Endothelial cell of umbilical vein (primary cell): ENCODE measurements around the gene OTUD1. TPM values are rescaled to one million over a fixed set of nuclear protein-coding genes. Genes with fewer than 3 reads are reported as not detected.

Source experiments
- BruUV-seq: library from RNA; stranded (reverse); fragments of 400-500 nt; replicated peaks from 2 replicates; lab custom pipeline; 2021; lab: Mats Ljungman, UMichigan
- CTCF ChIA-PET: fragments of 300-600, 350-600 bp; sonication (Branson Sonifier 250); formaldehyde crosslinking; loops from one replicate; lab custom pipeline; 2021; ENCODE audit warnings: antibody characterized with exemption, inconsistent platforms; lab: Charles Lee
- POLR2A ChIA-PET: fragments of 300-600, 350-600 bp; sonication (Branson Sonifier 250); formaldehyde crosslinking; loops from one replicate; lab custom pipeline; 2021; ENCODE audit warnings: antibody characterized with exemption, inconsistent platforms; lab: Charles Lee
- DNase-seq: peaks from one replicate; pipeline ENCODE4 v3.0.0-alpha.2; 2011; ENCODE audit warnings: low read depth, low spot score
- FAIRE-seq: peaks from 2 replicates; lab custom pipeline; 2011; peaks lifted over from hg19 to GRCh38; lab: Jason Lieb, UNC
- H2AFZ ChIP-seq: 2 replicates; pipeline ENCODE4 v1.6.0; 2012; ENCODE audit warnings: low read depth, low read length, control low read depth, inconsistent platforms
- H3K27ac ChIP-seq: 2 replicates; pipeline ENCODE4 v1.5.1; 2011; ENCODE audit warnings: low read depth, mild to moderate bottlenecking, control low read depth, low read length, moderate library complexity; ENCODE audit not compliant: insufficient read depth
- H3K27me3 ChIP-seq, 2 experiments: 2 replicates each; pipeline versions ENCODE4 v1.6.0 to v1.6.1; 2011; ENCODE audit warnings: low read length in 2 of 2, mixed read lengths in 1 of 2; ENCODE audit not compliant: control insufficient read depth in 2 of 2, insufficient read depth in 2 of 2
- H3K36me3 ChIP-seq, 2 experiments: 2 replicates in 1 of 2; 3 replicates in 1 of 2; pipeline ENCODE4 v1.5.1; 2011; ENCODE audit warnings: low read length in 2 of 2, mild to moderate bottlenecking in 1 of 2, moderate library complexity in 1 of 2; ENCODE audit not compliant: control insufficient read depth in 2 of 2, insufficient read depth in 2 of 2; ENCODE audit errors: extremely low read depth in 1 of 2
- H3K4me1 ChIP-seq: 3 replicates; pipeline ENCODE4 v1.5.1; 2011; ENCODE audit warnings: mild to moderate bottlenecking, low read length; ENCODE audit not compliant: control insufficient read depth, insufficient read depth; ENCODE audit errors: extremely low read depth
- H3K4me2 ChIP-seq: 2 replicates; pipeline ENCODE4 v1.6.1; 2011; ENCODE audit warnings: low read length, control low read depth, mixed read lengths; ENCODE audit not compliant: insufficient read depth
- H3K4me3 ChIP-seq, 3 experiments: fragments of 200-600 bp in 1 of 3; sonication (generic), shearing (Covaris generic) in 1 of 3; replicated peaks in 1 of 3; 2 replicates each; pipeline ENCODE4 v1.5.1; 2011 to 2016; ENCODE audit warnings: control low read depth in 3 of 3, low read length in 3 of 3, mild to moderate bottlenecking in 2 of 3, inconsistent platforms in 1 of 3, low read depth in 1 of 3, moderate library complexity in 1 of 3; ENCODE audit not compliant: insufficient read depth in 1 of 3
- H3K79me2 ChIP-seq: 2 replicates; pipeline ENCODE4 v1.6.0; 2012; ENCODE audit warnings: low read length, inconsistent platforms; ENCODE audit not compliant: control insufficient read depth, insufficient read depth
- H3K9ac ChIP-seq: replicated peaks from 2 replicates; pipeline ENCODE3; 2011; ENCODE audit warnings: low read length, control low read depth; ENCODE audit not compliant: insufficient read depth; ENCODE audit errors: extremely low read depth
- H3K9me1 ChIP-seq: replicated peaks from 3 replicates; pipeline ENCODE4 v1.6.0; 2011; ENCODE audit warnings: mild to moderate bottlenecking, low read length; ENCODE audit not compliant: control insufficient read depth, insufficient read depth; ENCODE audit errors: extremely low read depth
- H3K9me3 ChIP-seq: replicated peaks from 2 replicates; pipeline ENCODE4 v1.5.1; 2012; ENCODE audit warnings: low read length, inconsistent platforms; ENCODE audit not compliant: control insufficient read depth, insufficient read depth
- H4K20me1 ChIP-seq: replicated peaks from 2 replicates; pipeline ENCODE3; 2011; ENCODE audit warnings: mild to moderate bottlenecking, low read length; ENCODE audit not compliant: control insufficient read depth, insufficient read depth; ENCODE audit errors: extremely low read depth
- EZH2 ChIP-seq: IDR thresholded peaks from 2 replicates; pipeline ENCODE4 v1.6.1; 2012; ENCODE audit warnings: borderline replicate concordance, low read depth, mild to moderate bottlenecking, moderate library complexity, low read length, inconsistent platforms; ENCODE audit not compliant: severe bottlenecking
- FOS ChIP-seq: IDR thresholded peaks from 2 replicates; pipeline ENCODE4 v1.6.1; 2011; ENCODE audit warnings: mild to moderate bottlenecking, low read length, moderate library complexity, borderline replicate concordance; ENCODE audit not compliant: insufficient read depth
- GATA2 ChIP-seq: IDR thresholded peaks from 2 replicates; pipeline ENCODE4 v1.7.0; 2011; ENCODE audit warnings: low read depth, mild to moderate bottlenecking, moderate library complexity, mixed read lengths, low read length; ENCODE audit not compliant: insufficient read length, insufficient read depth
- JUN ChIP-seq: IDR thresholded peaks from 2 replicates; pipeline ENCODE4 v1.6.1; 2011; ENCODE audit warnings: borderline replicate concordance, low read depth; ENCODE audit not compliant: insufficient read length, insufficient read depth
- MYC ChIP-seq: IDR thresholded peaks from one replicate; pipeline ENCODE4 v1.6.1; 2011; ENCODE audit warnings: mild to moderate bottlenecking, low read depth, low read length
- POLR2A ChIP-seq: IDR thresholded peaks from 2 replicates; pipeline ENCODE4 v1.6.1; 2012; ENCODE audit warnings: low read depth, mild to moderate bottlenecking, control low read depth, low read length
- POLR2AphosphoS5 ChIP-seq: IDR thresholded peaks from 2 replicates; pipeline ENCODE4 v1.6.1; 2012; ENCODE audit warnings: low read depth, mild to moderate bottlenecking, control low read depth, low read length, moderate library complexity; ENCODE audit not compliant: insufficient read depth
- dilution Hi-C: fragments of 300-500 bp; cut with MboI; formaldehyde crosslinking; loops from one replicate; pipeline ENCODE4 v1.15.0; 2019; ENCODE audit warnings: low sequenced_read_pairs; ENCODE audit not compliant: extremely low pct_ligation_motif_present
- intact Hi-C: fragments of 100-400 bp; cut with micrococcal nuclease; formaldehyde crosslinking; loops from one replicate; pipeline ENCODE4 v1.10.0; 2022
- polyA plus RNA-seq, 4 experiments: library from polyadenylated mRNA; depleted of rRNA in 3 of 4; stranded (reverse) in 3 of 4; unstranded in 1 of 4; fragments of >200 nt; gene quantifications; 2 replicates each; pipeline versions ENCODE4 v1.2.1 to v1.2.3, GENCODE V29; 2011 to 2012; ENCODE audit warnings: missing spikeins in 1 of 4
- total RNA-seq: library from RNA; stranded (reverse); gene quantifications from 2 replicates; pipeline ENCODE4 v1.2.3, GENCODE V29; 2021
- TF ChIP-seq, protein P1 (sequence below), 2 donors: IDR thresholded peaks; 1 replicate in 1 of 2; 2 replicates in 1 of 2; pipeline ENCODE4 v1.5.1; 2011; ENCODE audit warnings: low read length in 2 of 2, mild to moderate bottlenecking in 2 of 2, moderate library complexity in 2 of 2, control low read depth in 1 of 2, inconsistent platforms in 1 of 2, low read depth in 1 of 2; ENCODE audit not compliant: insufficient read depth in 1 of 2; ENCODE audit errors: extremely low read depth in 1 of 2
- TF ChIP-seq, protein P2 (sequence below): IDR thresholded peaks from 2 replicates; pipeline ENCODE4 v1.6.1; 2011; ENCODE audit not compliant: insufficient read depth, insufficient read length

The OTUD1 gene
- total and polyA plus RNA-seq, 2 donors (not counting 3 experiments of a cell fraction or from before 2014, with no cell fraction given) = 2.2 to 4.8 TPM

DNA sequence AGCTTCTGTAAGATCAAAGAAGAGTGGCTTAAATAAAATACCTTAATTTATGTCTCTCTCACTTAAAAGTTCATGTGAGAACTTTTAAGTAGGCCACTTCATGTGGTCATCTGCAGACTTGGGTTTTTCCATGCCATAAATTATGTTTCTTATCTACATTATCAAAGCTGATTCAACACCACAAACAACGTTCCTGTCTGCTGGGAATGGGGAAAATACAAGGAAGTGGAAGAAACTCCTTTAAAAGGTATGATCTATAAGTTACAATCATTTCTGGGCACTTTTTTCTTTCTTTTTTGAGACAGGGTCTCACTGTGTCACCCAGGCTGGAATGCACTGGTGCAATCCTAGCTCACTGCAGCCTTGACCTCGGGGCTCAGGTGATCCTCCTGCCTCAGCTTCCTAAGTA is 16.9 kb upstream of the OTUD1 start:
- no peaks in the 10 kb centered on the region for H3K79me2 ChIP-seq
- no peak overlapping the region for H3K4me3 ChIP-seq
- no peaks in the 10 kb centered on the region for H3K27me3 ChIP-seq
- dilution Hi-C loops (no loop called here), intact Hi-C loops (no loop called here)
- H2AFZ ChIP-seq = no peak overlapping the region
- FAIRE-seq (no peak), DNase-seq (no peak)
- ChIA-PET CTCF (no interaction called here), POLR2A (no interaction called here)
- no peak for TF ChIP-seq GATA2
- TF ChIP-seq FOS = no peak
- no peak for TF ChIP-seq POLR2AphosphoS5
- TF ChIP-seq MYC = no peak
- TF ChIP-seq EZH2 = no peak
- no peak for TF ChIP-seq POLR2A
- no peak overlapping the region for H3K4me2 ChIP-seq
- H4K20me1 ChIP-seq = no peaks in the 10 kb centered on the region
- no peaks in the 10 kb centered on the region for H3K36me3 ChIP-seq
- no peak overlapping the region for H3K9ac ChIP-seq
- no peaks in the 10 kb centered on the region for H3K9me3 ChIP-seq
- H3K27ac ChIP-seq = no peak overlapping the region
- BruUV-seq = no TSS peak
- no peaks in the 10 kb centered on the region for H3K4me1 ChIP-seq
- H3K9me1 ChIP-seq = no peaks in the 10 kb centered on the region

DNA sequence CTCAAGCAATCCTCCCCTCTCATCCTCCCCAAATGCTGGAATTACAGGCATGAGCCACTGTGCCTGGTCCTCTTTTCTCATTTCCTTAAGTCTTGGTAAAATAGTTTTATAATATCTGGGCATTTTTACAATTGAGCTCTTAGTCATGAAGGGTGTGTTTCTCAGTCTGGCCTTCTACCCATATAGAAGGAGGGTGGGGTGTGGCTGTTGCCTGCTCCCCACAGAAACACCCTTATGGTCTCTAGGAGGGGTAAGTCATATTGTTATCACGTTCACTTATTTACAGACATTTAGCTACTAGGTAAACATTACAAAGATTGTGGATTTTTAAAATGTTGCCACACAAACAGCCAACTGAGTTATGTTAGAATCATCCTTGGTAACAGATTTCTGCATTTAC is 6.7 kb upstream of the OTUD1 start:
- Histone ChIP-seq H3K9me1 (no peaks in the 10 kb centered on the region), H3K4me2 (no peak overlapping the region), H3K79me2 (no peaks in the 10 kb centered on the region), H3K4me1 (no peaks in the 10 kb centered on the region), H2AFZ (no peak overlapping the region), H3K4me3 (no peak overlapping the region), H3K9me3 (no peaks in the 10 kb centered on the region), H3K36me3 (no peaks in the 10 kb centered on the region), H3K9ac (no peak overlapping the region), H3K27ac (no peak overlapping the region), H3K27me3 (no peaks in the 10 kb centered on the region), H4K20me1 (no peaks in the 10 kb centered on the region)
- intact Hi-C loops (no loop called here), dilution Hi-C loops (no loop called here)
- FAIRE-seq = no peak
- ChIA-PET CTCF (no interaction called here), POLR2A (no interaction called here)
- TF ChIP-seq POLR2A (no peak), FOS (no peak), POLR2AphosphoS5 (no peak), GATA2 (no peak), EZH2 (no peak), JUN (no peak), MYC (no peak)
- TF ChIP-seq, protein P1, sequence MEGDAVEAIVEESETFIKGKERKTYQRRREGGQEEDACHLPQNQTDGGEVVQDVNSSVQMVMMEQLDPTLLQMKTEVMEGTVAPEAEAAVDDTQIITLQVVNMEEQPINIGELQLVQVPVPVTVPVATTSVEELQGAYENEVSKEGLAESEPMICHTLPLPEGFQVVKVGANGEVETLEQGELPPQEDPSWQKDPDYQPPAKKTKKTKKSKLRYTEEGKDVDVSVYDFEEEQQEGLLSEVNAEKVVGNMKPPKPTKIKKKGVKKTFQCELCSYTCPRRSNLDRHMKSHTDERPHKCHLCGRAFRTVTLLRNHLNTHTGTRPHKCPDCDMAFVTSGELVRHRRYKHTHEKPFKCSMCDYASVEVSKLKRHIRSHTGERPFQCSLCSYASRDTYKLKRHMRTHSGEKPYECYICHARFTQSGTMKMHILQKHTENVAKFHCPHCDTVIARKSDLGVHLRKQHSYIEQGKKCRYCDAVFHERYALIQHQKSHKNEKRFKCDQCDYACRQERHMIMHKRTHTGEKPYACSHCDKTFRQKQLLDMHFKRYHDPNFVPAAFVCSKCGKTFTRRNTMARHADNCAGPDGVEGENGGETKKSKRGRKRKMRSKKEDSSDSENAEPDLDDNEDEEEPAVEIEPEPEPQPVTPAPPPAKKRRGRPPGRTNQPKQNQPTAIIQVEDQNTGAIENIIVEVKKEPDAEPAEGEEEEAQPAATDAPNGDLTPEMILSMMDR (IDR thresholded peaks at IDR 0.05; ENCODE audit: extremely low read depth in 1 of 2, insufficient read depth in 1 of 2, low read depth in 1 of 2, low read length in 2 of 2) = no peak
- TF ChIP-seq, protein P2, sequence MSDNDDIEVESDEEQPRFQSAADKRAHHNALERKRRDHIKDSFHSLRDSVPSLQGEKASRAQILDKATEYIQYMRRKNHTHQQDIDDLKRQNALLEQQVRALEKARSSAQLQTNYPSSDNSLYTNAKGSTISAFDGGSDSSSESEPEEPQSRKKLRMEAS = no peak
- no TSS peak for BruUV-seq
- no peak for DNase-seq
